Measurements from ENCODE around the gene ARID3C.

DNA sequence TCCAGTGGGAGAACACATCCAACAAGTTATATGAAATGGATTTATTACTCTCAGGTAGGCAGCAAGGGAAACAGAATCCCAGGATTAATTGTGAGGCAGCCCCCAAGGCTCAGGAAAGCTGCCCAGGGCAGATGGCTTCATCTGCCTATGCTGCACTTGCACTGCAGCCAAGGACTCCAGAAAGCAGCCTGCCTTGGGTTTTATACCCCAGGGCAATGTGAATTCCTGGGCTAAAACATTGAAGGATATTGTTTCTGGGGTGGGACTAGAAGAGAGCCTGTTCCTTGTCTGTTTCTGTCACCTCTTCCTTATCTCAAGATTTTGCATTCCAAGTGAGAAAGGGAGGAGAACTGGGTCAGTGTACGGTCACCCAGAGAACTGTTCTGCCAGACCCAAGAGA, 42.4 kb upstream of the ARID3C start:
- TF ChIP-seq POLR2A (IDR thresholded peaks at IDR 0.05; ENCODE audit: low read length), result no peak
- TF ChIP-seq GATA1 (IDR thresholded peaks at IDR 0.05; ENCODE audit: low read depth, low read length), result no peak
